GM12873 (cell line): ENCODE results near the gene EXOC4.

Source experiments
- TF ChIP-seq, protein P1 (sequence below): IDR thresholded peaks from 2 replicates; pipeline ENCODE4 v1.5.1; 2012; ENCODE audit warnings: low read depth, mild to moderate bottlenecking, moderate library complexity, low read length, control low read depth; ENCODE audit not compliant: insufficient read depth; ENCODE audit errors: missing control alignments

EXOC4 gene

GRCh38 chr7:133549633-133550032 is 296.8 kb downstream of the EXOC4 start:
- TF ChIP-seq, protein P1, sequence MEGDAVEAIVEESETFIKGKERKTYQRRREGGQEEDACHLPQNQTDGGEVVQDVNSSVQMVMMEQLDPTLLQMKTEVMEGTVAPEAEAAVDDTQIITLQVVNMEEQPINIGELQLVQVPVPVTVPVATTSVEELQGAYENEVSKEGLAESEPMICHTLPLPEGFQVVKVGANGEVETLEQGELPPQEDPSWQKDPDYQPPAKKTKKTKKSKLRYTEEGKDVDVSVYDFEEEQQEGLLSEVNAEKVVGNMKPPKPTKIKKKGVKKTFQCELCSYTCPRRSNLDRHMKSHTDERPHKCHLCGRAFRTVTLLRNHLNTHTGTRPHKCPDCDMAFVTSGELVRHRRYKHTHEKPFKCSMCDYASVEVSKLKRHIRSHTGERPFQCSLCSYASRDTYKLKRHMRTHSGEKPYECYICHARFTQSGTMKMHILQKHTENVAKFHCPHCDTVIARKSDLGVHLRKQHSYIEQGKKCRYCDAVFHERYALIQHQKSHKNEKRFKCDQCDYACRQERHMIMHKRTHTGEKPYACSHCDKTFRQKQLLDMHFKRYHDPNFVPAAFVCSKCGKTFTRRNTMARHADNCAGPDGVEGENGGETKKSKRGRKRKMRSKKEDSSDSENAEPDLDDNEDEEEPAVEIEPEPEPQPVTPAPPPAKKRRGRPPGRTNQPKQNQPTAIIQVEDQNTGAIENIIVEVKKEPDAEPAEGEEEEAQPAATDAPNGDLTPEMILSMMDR: no peak

- TF ChIP-seq, protein P1: no peak
These were observed 297.3 kb downstream of the EXOC4 start for GRCh38 chr7:133550145-133550544.

GRCh38 chr7:133550811-133551210 is 297.9 kb downstream of the EXOC4 start:
- TF ChIP-seq, protein P1: no peak

DNA sequence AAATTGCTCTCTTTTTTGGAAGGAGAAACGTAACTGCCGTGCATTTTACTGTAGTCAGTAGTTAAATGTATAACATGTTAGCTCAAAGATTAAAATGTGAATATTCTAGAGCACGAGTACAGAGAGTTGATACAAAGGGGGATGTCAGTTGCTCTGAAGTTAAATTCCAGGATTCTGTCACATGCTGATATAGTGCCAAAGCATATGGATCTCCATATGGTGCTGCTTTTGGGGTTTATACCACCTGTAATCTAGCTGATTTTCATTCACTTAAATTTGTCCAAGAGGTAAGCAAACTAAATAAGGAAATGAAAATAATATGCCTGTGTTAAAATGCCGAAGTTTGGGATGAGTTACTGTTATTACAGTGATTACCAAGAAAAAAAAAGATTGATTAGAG is 298.6 kb downstream of the EXOC4 start:
- TF ChIP-seq, protein P1: no peak

GRCh38 chr7:133552079-133552478 is 299.2 kb downstream of the EXOC4 start:
- TF ChIP-seq, protein P1: no peak

- TF ChIP-seq, protein P1: no peak
These were observed 301.5 kb downstream of the EXOC4 start for GRCh38 chr7:133554330-133554729.

- TF ChIP-seq, protein P1: no peak
These were observed 303.2 kb downstream of the EXOC4 start for GRCh38 chr7:133556048-133556447.
